ENCODE measurements around the gene CADPS.

GRCh38 chr3:62839748-62840147 lies 35.5 kb downstream of the CADPS start:
- TF ChIP-seq CTCF (optimal IDR thresholded peaks at IDR 0.05 in 1 of 3, IDR thresholded peaks at IDR 0.05 in 1 of 3, conservative IDR thresholded peaks at IDR 0.05 in 1 of 3; ENCODE audit: extremely low read depth in 1 of 3, insufficient read depth in 2 of 3, low read length in 3 of 3) (no peak), EZH2 (IDR thresholded peaks at IDR 0.05; ENCODE audit: low read length) (no peak)
